Breast epithelium (tissue), 3 donors: Measurements from ENCODE around the gene TRIO.

Experiments
- CTCF ChIP-seq, 3 donors: fragments of 450-650 bp; IDR thresholded peaks; one replicate each; pipeline ENCODE4 v1.5.1; 2016 to 2017; ENCODE audit warnings: antibody characterized with exemption in 3 of 3, mild to moderate bottlenecking in 3 of 3, moderate library complexity in 3 of 3
- POLR2A ChIP-seq: fragments of 450-650 bp; IDR thresholded peaks from one replicate; pipeline ENCODE4 v1.6.1; 2016; ENCODE audit warnings: antibody characterized with exemption, mild to moderate bottlenecking, moderate library complexity
- POLR2AphosphoS5 ChIP-seq, 3 donors: sonication (generic); formaldehyde crosslinking; IDR thresholded peaks; one replicate each; pipeline ENCODE4 v1.6.1; 2017; ENCODE audit warnings: antibody characterized with exemption in 3 of 3

DNA sequence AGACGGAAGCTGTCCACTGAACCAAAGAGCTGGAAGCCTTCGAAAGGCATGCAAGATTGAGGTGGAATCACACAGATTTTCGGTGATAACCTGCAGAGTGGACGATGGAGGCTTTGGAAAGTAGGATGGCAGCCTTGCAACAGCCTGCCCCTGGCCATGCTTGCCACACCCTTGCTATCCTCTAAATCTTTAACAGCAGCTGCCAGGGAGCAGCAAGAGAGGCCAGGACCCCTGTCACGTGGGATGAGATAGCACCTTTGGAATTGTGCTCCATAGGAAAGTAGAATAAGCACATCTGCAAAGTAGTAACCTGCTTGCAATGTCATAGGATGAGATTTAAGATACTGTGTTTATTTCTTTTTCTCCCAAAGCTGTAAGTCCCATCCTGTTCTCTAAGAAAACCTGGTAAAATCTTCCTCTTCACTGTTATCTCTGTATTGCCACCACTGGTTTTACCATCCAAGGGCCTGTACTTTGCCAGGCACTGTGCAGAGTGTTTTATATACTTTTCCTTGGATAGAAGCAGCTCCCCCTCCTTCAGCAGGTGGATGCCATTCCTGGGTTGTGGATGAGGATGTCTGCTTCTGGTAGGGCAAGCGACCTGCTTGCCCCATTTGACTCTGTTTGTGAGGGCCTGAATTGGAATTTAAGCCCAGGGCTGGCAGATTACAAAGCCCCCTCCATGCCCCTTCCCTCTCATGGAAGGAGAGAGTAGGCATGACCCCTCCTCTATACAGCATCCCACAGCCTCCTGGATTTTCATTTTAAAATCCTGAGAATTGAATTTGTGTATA is 10.1 kb downstream of the TRIO start:
- TF ChIP-seq CTCF (IDR thresholded peaks at IDR 0.05) (no peak), POLR2AphosphoS5 (IDR thresholded peaks at IDR 0.05) (no peak), POLR2A (no peak)
